Esophagus squamous epithelium (tissue), 5 donors: ENCODE data around the gene HOXD8. TPM values are rescaled to one million over a fixed set of nuclear protein-coding genes. Genes with fewer than 3 reads are reported as not detected.

Source experiments
- DNase-seq: peaks from one replicate; lab custom pipeline; 2025; lab: John Stamatoyannopoulos, UW
- H3K27ac ChIP-seq, 4 donors: fragments of 200-600 bp; sonication (generic); one replicate each; pipeline ENCODE4 v1.5.1; 2016 to 2019; ENCODE audit warnings: mild to moderate bottlenecking in 1 of 4
- H3K27me3 ChIP-seq, 4 donors: fragments of 200-600 bp; sonication (generic); 1 replicate in 3 of 4; 2 replicates in 1 of 4; pipeline versions ENCODE4 v1.5.1 to v1.6.0; 2017 to 2021; ENCODE audit warnings: antibody characterized with exemption in 1 of 4
- H3K36me3 ChIP-seq, 3 donors: fragments of 200-600 bp; sonication (generic); one replicate each; pipeline ENCODE4 v1.5.1; 2016 to 2019
- H3K4me1 ChIP-seq, 3 donors: fragments of 200-600 bp; sonication (generic); one replicate each; pipeline ENCODE4 v1.5.1; 2017 to 2019
- H3K4me3 ChIP-seq, 4 donors: fragments of 200-600 bp; sonication (generic); 1 replicate in 3 of 4; 2 replicates in 1 of 4; pipeline ENCODE4 v1.5.1; 2016 to 2019; ENCODE audit warnings: mild to moderate bottlenecking in 2 of 4, moderate library complexity in 1 of 4
- H3K9me3 ChIP-seq, 3 donors: fragments of 200-600 bp; sonication (generic); one replicate each; pipeline ENCODE4 v1.5.1; 2016 to 2019
- CTCF ChIP-seq, 6 experiments: fragments of 450-650 bp in 4 of 6; fragments of 200-600 bp in 2 of 6; sonication (generic) in 2 of 6; IDR thresholded peaks; one replicate each; pipeline ENCODE4 v1.5.1; 2016 to 2019; ENCODE audit warnings: antibody characterized with exemption in 6 of 6, mild to moderate bottlenecking in 4 of 6, moderate library complexity in 4 of 6
- POLR2A ChIP-seq, 4 donors: fragments of 450-650 bp; IDR thresholded peaks; one replicate each; pipeline ENCODE4 v1.6.1; 2017; ENCODE audit warnings: antibody characterized with exemption in 4 of 4, mild to moderate bottlenecking in 4 of 4, moderate library complexity in 3 of 4
- WGBS, 2 donors: methylation state at CpG; one replicate each; pipeline ENCODE4 v1.1.5; 2018; 5-methylcytosine and 5-hydroxymethylcytosine counted together
- intact Hi-C: fragments of 100-400 bp; cut with DNase I; formaldehyde crosslinking; loops from one replicate; pipeline ENCODE4 v1.15.0; 2022
- total RNA-seq, 4 donors: library from RNA; depleted of rRNA; stranded (reverse); fragments of >200 nt; gene quantifications; one replicate each; pipeline ENCODE4 v1.1.0, GENCODE V29; 2016
- donor health status: DM: yes; HTN: yes; CAD: no.

HOXD8 gene
- total RNA-seq, 4 donors from 2014 or later: 1.2 to 4.6 (median 1.2) TPM; not detected in 1

GRCh38 chr2:176139661-176140512 lies 10.4 kb downstream of the HOXD8 start:
- Histone ChIP-seq H3K4me3 (peak overlapping the region in 3 of 4 donors; percentile 39 to 67 (median 49)), H3K27ac (peak overlapping the region in 3 of 4 donors; percentile 61 to 66 (median 62)), H3K27me3 (peaks cover 13 to 100% (median 33%) of the 10 kb centered on the region in 4 donors), H3K9me3 (no peaks in the 10 kb centered on the region), H3K36me3 (no peaks in the 10 kb centered on the region), H3K4me1 (peaks cover 0 to 34% (median 9%) of the 10 kb centered on the region in 3 donors)
- 16 to 26% methylated on average over 24 to 25 of the region's 41 CpGs for WGBS, 2 donors
- intact Hi-C loops: loop anchor here (5.0 to 10.0 kb wide), 3 partner anchors 315 to 497 kb away; no protein-coding TSS in a partner anchor
- TF ChIP-seq POLR2A (IDR thresholded peaks at IDR 0.05): no peak
- DNase-seq: no peak

- no peaks in the 10 kb centered on the region for H3K36me3 ChIP-seq
- intact Hi-C loops: loop anchor here (5.0 to 10.0 kb wide), 2 partner anchors 314 to 497 kb away; no protein-coding TSS in a partner anchor
- peaks cover 13 to 100% (median 29%) of the 10 kb centered on the region in 4 donors for H3K27me3 ChIP-seq
- 37 to 57% methylated on average over 5 to 8 of the region's 48 CpGs for WGBS, 2 donors
- DNase-seq: no peak
- peak overlapping the region; percentile 18 to 66 (median 62) for H3K27ac ChIP-seq
- TF ChIP-seq CTCF (IDR thresholded peaks at IDR 0.05) (peak; percentile 76 to 95 (median 88)), POLR2A (IDR thresholded peaks at IDR 0.05) (no peak)
- H3K4me1 ChIP-seq: peaks cover 0 to 32% (median 9%) of the 10 kb centered on the region in 3 donors
- peak overlapping the region; percentile 37 to 67 (median 44) for H3K4me3 ChIP-seq
- H3K9me3 ChIP-seq: no peaks in the 10 kb centered on the region
Observed at GRCh38 chr2:176140513-176141317, 11.2 kb downstream of the HOXD8 start.

DNA sequence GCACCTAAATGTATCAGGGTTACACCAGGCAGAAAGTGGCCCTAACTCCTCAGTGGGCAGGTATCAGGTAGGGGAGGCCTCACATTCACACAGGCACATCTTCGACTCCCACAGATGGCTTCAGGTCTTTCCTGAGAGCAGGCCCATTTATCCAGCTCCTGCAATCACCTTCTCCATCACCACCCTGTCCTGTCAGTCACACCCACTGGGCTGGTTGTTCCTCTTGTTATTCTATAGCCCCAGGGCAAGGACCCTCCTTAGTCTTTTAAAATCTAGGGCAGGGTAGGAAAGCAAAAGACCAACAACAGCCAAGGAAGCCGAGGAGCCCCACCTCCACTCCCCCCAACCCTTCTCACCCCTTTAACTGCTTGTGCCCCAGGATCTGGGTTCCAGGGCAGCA lies 12.8 kb downstream of the HOXD8 start:
- Histone ChIP-seq H3K27me3 (peaks cover 7 to 100% (median 27%) of the 10 kb centered on the region in 4 donors), H3K4me3 (no peak overlapping the region), H3K36me3 (no peaks in the 10 kb centered on the region), H3K27ac (no peak overlapping the region), H3K4me1 (peaks cover 0 to 18% (median 9%) of the 10 kb centered on the region in 3 donors), H3K9me3 (no peaks in the 10 kb centered on the region)
- TF ChIP-seq CTCF (IDR thresholded peaks at IDR 0.05) (no peak), POLR2A (IDR thresholded peaks at IDR 0.05) (no peak)
- WGBS, 2 donors: 74 to 100% methylated on average over 2 of the region's 2 CpGs
- no peak for DNase-seq
- intact Hi-C loops: loop anchor here (5.0 to 10.0 kb wide), 2 partner anchors 313 to 495 kb away; no protein-coding TSS in a partner anchor

- Histone ChIP-seq H3K36me3 (no peaks in the 10 kb centered on the region), H3K27ac (no peak overlapping the region), H3K4me3 (no peak overlapping the region), H3K4me1 (peaks cover 9 to 26% (median 10%) of the 10 kb centered on the region in 3 donors), H3K27me3 (peaks cover 0 to 100% (median 23%) of the 10 kb centered on the region in 4 donors), H3K9me3 (peaks cover 0 to 8% (median 0%) of the 10 kb centered on the region in 3 donors)
- no peak for DNase-seq
- intact Hi-C loops: loop anchor here (10.0 kb wide), 1 partner anchor 309 kb away; no protein-coding TSS in a partner anchor
- WGBS, 2 donors: 46 to 54% methylated on average over 4 of the region's 4 CpGs
- TF ChIP-seq POLR2A (IDR thresholded peaks at IDR 0.05) (no peak), CTCF (IDR thresholded peaks at IDR 0.05) (no peak)
Observed at GRCh38 chr2:176145085-176145969, 15.8 kb downstream of the HOXD8 start.
